DND-41 (cell line): ENCODE measurements around the gene PROSER3.

ENCODE experiments used
- EZH2 ChIP-seq: IDR thresholded peaks from 3 replicates; pipeline ENCODE4 v1.6.1; 2012; ENCODE audit warnings: borderline replicate concordance, low read depth, mild to moderate bottlenecking, moderate library complexity, low read length, inconsistent platforms; ENCODE audit not compliant: severe bottlenecking
- TF ChIP-seq, protein P1 (sequence below): IDR thresholded peaks from 2 replicates; pipeline ENCODE4 v1.5.1; 2012; ENCODE audit warnings: borderline replicate concordance, low read length, moderate library complexity, mild to moderate bottlenecking; ENCODE audit not compliant: poor library complexity, severe bottlenecking; ENCODE audit errors: extremely low read depth

DNA sequence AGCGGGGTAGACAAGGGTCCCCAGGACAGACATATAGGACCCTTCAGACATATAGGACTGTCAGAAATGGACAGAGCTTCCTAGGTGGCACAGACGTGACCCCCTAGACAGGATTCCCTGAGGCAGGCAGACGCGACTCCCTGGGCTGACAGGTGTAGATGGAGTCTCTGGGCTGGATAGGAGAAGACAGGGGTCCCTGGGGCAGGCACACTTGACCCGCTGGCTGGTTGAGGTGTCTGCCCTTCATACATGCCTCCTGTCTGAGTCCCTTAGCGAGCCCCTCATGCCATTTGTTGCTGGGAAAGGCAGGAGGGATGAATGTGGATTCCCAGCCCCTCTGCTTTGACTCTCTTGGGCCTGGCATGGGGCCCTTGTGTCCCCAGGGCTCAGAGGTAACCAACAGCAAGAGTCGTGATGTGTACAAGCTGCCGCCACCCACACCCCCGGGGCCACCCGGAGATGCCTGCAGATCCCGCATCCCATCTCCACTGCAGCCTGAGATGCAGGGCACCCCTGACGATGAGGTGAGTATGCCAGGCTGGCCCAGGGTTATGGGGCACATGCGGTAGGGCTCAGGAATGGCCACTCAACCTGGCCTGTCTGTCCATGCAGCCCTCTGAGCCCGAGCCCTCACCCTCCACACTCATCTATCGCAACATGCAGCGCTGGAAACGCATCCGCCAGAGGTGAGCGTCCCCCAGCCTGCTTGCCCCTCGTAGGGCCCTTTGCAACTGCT lies 4.2 kb upstream of the PROSER3 start:
- TF ChIP-seq, protein P1, sequence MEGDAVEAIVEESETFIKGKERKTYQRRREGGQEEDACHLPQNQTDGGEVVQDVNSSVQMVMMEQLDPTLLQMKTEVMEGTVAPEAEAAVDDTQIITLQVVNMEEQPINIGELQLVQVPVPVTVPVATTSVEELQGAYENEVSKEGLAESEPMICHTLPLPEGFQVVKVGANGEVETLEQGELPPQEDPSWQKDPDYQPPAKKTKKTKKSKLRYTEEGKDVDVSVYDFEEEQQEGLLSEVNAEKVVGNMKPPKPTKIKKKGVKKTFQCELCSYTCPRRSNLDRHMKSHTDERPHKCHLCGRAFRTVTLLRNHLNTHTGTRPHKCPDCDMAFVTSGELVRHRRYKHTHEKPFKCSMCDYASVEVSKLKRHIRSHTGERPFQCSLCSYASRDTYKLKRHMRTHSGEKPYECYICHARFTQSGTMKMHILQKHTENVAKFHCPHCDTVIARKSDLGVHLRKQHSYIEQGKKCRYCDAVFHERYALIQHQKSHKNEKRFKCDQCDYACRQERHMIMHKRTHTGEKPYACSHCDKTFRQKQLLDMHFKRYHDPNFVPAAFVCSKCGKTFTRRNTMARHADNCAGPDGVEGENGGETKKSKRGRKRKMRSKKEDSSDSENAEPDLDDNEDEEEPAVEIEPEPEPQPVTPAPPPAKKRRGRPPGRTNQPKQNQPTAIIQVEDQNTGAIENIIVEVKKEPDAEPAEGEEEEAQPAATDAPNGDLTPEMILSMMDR: no peak
- no peak for TF ChIP-seq EZH2
